GM18870 (cell line): ENCODE measurements around the gene POLR2B.
"Not testable (repeated sequence)": the region's sequence is repeated elsewhere in the genome, so short reads cannot be mapped to it uniquely, and the experiment has no call there.

Source experiments
- ATAC-seq: cut with Tn5 transposase; IDR thresholded peaks from one replicate; pipeline ENCODE4 v1.9.1; 2021; ENCODE audit warnings: moderate library complexity; ENCODE audit not compliant: unreplicated experiment

Gene POLR2B

DNA sequence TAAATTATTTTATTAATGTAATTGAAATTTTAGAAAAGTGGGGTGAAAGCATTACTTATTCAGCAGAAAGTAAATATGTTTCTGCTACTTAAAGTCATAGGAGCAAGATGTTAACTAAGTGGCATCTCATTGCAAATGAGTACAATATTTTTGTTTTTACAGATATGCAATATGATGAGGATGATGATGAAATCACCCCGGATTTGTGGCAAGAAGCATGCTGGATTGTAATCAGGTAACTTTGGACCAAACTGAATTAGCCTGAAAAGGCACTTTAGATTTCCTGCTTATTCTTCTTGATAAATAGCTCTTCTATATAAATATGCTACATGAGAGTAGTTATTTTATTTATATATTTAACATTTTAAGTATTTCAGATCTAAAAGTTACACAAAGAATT, 7.5 kb downstream of the POLR2B start:
- no peak for ATAC-seq

DNA sequence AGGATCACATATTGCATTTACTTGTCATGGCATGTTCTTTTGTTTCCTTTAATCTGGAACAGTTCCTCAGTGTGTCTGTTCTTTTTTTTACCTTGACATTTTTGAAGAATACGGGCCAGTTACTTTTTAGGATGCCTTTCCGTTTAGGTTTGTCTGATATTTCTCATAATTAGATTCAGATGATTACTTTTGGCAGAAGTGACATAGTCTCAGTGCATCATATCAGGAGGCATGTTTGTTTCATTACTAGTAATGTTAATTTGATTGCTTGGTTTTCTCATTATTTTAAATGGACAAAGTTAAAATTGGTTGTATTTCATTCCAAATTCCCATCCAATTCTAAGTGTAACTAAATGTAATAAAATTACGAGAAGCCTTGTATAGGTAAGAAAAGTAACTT, 8.3 kb downstream of the POLR2B start:
- no peak for ATAC-seq

DNA sequence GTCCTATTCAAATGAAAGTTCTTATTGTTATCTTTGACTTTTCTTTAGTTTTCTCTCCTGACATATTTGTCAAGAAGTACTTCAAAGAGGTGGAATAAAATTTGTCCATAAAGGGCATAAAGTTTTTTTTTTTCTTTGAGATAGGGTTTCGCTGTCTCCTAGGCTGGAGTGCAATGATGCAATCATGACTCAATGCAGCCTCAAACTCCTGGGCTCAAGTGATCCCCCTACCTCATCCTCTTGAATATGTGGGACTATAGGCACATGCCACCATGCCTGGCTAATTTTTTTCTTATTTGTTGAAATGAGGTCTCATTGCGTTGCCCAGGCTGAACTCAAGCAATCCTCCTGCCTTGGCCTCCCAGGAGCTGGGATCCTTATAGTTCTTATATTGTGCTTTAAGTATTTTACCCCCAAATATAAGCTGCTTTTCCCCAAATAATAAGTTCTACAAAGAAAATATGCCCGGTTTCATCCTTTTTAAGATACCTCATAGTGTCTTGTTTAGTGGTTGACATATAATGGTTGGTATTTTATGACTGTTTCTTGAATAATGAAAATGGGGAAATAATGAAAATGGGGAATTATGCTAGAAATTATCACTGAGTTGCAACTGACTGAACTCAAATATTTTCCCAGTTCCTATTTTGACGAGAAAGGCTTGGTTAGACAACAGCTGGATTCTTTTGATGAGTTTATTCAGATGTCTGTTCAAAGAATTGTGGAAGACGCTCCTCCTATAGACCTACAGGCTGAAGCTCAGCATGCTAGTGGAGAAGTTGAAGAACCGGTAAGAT, 11.6 kb downstream of the POLR2B start:
- no peak for ATAC-seq

DNA sequence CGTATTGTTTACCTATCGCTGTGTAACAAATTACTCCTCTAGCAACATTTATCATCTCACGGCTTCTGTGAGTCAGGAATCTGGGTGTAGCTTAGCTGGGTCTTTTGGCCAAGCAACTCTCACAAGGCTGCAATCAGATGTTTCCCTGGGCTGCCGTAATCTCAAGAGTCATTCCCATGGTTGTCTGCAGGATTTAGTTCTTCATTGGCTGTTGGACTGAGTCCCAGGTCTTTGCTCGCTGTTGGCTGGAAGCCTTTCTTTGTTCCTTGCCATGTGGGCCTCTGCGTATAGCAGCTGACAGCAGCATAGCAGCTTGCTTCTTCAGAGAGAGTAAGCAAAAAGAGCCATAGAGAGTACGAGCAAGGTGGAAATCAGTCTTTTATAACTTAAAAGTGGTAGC, 16.8 kb downstream of the POLR2B start:
- ATAC-seq: no peak

DNA sequence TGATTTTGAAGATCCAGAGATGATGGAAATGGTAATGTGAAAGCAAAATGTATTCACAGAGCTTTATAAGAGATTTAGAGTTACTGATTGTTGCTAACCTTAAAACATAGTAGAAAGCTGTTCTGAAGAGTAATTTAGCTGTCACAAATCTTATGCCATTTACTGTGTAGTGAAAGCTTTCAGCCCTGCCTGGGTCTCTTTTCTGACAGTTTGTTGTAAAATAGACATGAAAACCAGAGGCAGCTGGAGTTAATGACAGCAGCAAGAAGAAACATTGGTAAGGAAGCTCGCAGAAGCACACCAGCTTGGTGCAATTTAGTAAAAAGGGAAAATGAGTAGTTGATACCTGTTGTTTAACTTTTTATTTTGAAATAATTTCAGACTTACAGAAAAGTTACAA, 21.1 kb downstream of the POLR2B start:
- ATAC-seq: no peak

DNA sequence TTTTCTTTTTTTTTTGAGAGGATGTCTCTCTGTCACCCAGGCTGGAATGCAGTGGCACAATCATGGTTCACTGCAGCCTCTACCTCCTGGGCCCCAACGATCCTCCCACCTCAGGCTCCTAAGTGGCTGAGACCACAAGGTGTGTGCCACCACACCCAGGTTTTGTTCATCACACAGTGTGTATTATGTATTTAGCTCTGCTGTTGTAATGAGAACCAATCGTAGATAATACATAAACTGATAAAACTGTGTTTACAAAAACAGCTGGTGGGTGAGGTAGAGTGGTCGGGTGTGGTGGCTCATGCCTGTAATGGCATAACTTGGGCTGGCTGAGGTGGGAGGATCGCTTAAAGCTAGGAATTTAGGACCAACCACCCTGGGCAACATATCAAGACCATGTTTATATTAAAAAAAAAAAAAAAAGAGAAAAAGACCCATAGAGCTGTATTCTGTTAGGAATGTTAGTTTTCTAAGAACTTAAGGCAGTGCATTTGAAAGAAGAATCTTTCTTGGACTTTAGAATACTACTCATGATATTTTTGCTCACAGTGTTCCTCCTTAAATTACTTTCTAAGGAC, 34.9 kb downstream of the POLR2B start:
- ATAC-seq: no peak

DNA sequence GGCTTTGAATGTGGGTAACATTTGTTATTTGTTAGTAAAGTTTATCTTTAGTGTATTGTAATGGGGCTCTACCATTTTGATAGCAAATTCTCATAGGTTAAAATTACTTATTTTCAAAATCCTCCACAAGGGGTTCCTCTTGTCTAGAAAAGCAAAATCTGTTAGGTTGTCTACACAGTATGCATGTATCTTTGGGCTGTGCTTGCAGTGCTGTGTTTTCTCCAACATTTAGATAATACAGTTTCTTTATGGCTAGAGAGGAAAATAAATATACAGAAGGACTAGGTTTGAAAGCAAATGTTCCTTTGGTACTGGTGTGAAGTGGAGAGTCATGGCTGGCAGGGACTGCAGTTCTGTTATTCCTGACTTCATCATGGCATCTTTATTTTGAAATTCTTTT, 40.3 kb downstream of the POLR2B start:
- ATAC-seq: no peak

DNA sequence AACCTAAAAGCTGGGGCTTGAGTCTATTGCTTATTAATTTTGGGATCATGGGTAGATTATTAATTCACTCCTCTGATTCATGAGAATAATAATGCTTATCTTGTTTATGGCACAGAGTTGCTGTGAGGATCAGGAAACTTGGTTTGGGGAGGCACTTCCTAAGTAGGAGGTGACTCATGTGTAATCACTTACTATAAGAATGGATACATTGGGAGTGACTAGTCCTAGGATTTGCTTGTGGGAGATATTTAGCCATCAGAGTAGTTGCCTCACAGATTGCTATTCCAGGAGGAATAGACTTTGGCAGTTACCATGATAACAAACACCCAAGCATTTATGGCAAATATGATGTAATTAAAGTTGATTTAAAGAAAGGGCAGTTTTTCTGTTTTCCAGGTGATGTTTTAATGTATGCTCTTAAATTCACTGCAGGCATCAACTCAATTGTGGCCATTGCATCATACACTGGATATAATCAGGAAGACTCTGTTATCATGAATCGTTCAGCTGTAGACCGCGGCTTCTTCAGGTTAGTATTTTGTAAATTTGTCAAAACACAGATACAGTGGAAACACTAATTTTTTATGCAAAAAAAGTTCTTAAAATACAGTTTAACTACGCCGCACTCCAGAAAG, 41.9 kb downstream of the POLR2B start:
- ATAC-seq: no peak

DNA sequence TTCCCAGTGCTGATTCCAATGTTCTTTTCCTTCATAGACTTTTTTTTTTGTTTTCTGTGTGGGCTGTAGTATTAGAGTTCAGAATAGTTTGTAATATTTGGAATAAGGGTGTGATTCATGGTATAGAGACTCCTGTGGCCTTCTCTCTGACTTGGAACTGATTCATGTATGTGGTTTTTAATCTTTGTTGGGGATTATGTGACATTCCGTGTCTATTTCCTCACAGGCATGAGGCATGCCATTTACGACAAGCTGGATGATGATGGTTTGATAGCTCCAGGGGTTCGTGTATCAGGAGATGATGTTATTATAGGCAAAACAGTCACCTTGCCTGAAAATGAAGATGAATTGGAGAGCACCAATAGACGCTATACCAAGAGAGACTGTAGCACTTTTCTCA, 44.4 kb downstream of the POLR2B start:
- no peak for ATAC-seq

DNA sequence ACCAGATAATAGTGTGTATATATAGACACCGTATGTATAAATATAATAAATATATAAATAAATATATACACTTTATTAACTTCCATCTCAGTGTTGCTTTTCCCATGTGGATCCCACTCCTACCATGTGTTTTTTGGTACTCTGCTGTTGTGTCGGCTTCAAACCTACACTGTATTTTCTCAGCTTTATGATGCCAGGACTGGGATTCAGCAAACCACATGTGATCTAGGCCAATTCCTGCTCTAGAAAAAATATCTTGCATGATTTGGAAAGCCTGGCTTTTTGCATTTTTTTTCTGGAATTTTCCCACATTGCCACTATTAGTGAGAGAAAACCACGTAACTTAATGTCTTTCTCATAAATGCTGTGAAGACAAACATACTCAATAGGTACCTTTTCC, 55.8 kb downstream of the POLR2B start:
- no peak for ATAC-seq

DNA sequence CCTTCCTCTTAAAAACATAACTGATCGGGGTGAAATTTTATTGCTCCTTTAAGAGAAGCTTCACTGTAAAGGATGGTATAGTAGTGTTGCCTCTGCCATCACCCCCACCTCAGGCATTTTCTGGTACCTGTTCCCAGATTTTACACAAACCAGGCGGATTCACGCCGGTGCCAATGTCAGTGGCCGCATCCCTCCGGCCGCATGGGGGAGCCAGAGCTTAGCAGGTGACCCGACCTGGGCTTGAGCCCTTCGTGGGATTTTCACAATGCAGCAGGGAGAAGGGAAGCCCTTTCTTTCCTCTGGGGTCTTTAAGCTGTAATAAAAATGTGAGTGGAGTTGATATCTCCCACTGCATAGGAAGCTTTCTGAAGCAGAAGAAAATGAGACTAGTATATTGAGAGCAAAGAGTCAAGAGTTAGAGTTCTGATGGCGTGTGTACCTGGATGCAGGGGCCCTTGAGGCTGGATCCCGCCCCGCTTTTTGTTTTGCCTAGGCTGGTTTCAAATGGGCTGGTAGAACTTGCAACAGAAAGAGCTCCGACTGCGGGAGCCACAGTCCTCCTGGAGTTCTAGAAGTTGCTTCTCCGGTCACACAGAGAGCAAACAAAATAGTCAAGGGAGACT, 59.4 kb downstream of the POLR2B start:
- ATAC-seq: no peak

DNA sequence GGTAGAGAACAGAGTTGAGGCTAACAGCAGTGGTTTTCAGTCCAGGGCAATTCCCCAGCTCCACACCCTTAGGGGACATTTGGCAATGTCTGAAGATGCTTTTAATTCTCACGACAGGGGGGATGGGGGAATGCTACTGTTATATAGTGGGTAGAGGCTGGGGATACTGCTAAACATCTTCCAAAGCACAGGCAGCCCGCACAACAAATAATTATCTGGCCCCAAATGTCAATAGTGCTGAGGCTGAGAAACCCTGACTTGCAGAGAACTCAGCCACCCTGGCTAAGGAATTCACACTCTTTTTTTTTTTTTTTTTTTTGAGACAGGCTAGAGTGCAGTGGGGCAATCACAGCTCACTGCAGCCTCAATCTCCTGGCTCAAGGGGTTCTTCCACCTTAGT, 60.6 kb downstream of the POLR2B start:
- ATAC-seq: no peak

DNA sequence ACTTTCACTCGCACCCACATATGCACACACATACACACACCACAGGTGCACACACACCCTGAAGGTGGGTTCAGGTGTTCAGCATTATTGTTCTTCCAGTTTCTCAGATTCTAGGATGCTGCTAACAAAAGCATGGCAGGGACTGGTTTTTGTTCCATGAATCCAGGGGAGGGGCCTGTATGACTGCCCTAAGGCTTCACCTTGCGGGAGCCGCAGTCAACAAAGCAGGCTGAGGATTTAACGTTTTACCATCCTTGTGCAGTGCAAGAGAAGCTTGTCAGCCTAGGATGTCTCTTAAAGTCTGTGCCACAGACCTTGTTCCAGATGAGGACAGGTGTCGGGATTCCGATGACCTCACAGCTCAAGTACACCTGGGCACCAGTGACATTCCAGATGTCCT, 61.8 kb downstream of the POLR2B start:
- ATAC-seq: no peak

DNA sequence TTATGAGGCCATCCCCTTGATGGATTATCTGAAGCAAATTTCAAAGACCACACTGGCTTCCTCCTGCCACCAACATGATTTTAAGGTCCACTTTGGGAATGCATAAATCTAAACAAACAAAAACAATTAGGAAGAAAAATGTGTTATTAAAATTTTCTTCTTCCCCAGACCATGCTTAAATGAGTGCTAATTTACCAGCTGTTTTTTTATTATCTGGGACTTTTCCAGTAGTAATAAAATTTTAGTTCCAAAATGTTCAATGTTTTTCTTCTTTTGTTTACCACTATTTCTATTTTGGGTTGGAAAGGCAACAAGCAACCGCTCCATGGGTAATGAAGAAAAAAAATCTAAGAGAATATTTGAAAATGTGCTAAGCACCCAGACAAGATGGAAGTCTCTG, 62.3 kb downstream of the POLR2B start:
- no peak for ATAC-seq

DNA sequence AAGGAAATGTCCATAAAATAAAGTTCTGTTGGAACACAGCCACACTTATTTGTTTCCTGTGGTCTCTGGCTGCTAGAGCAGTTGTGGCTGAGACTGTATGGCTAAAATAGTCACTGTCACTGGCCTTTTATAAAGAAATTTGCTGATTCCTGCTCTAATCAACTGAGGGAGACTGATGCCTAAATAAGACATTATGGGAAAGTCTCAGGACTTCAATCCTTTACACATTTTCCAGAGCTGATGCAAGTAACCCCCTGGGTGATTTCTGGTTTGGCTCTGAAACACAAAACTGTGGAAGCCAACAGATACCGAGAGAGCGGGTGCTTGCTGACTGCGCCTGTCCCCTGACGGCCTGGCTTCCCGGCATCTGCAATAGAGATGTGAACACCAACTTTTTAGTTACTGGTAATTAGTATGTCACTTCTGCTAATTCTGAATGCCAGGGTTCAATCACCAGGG, 64.0 kb downstream of the POLR2B start:
- ATAC-seq: no peak

DNA sequence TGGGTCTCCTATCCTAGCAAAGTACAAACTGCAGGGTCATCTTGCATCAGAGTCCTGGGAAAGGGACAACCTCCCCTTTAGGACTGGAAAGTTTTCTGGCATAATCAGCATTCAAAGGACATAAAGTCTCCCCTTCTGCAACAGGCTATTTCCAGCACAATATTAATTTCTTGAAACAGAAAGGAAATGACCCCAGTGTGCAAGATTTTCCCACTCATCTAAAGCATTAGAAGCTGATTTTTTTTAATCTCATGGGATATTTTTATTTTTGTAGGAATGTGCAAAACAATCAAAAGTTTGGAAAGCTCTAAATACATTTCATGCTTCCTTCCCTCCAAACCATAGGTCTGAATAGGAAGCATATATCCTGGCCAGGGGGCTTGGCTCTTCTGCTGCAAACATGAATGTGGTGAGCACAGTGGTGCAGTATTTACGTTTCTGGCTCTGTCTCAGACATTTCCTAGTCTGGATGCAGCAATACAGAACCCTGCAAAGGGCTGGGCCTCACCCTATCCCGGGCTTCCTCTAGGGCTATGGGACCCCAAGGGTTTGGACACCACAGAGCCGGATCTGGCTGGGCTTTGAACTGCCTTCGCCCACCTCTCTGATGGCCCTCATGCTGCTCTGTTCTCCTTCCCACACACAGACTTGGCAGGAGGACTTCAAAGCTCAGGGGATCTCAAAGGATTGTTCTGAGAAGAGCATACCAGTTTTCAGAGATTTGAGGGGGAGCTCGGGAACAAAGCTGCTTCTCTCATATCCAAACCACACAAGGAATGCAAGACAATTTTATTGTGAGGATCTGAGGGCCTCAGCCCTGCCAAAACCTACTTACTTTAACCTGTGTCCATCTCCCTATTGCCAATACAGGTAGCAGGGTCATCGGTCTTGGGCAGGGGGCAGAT, 64.9 kb downstream of the POLR2B start:
- ATAC-seq: no peak

DNA sequence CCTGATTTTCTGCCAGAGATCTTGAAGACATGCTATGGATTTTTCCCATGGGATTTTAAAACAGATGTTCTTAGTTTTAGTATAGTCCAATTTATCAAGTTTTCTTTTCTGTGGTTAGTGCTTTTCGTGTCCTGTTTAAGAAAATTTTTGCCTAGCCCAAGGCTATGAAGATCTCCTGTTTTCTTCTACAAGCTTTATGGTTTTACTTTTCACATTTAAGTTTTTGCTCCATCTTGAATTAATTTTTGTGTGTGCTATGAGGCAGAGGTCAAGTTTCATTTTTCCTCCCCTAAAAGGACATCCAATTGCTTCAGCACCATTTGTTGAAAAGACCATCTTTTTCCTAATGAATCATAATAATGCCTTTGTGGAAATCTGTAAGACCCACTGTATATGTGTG, 65.6 kb downstream of the POLR2B start:
- ATAC-seq: no peak

DNA sequence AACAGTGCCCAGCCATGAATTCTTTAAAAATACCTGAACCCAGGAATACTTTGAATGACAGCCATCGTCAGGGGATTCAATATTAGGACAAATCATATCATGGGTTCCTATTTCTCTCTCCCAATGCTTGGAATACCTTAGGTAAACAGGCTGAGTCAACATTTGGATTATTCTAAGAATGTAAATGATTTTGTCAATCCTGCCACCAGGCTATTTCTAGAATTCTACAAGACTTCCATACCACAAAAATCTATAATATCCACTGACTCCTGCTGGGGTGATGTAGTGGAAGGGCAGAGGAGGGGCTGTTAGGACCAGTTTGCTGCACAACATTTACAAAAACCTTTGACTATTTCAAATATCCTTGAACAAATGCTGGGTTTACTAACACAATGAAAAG, 66.3 kb downstream of the POLR2B start:
- no peak for ATAC-seq

DNA sequence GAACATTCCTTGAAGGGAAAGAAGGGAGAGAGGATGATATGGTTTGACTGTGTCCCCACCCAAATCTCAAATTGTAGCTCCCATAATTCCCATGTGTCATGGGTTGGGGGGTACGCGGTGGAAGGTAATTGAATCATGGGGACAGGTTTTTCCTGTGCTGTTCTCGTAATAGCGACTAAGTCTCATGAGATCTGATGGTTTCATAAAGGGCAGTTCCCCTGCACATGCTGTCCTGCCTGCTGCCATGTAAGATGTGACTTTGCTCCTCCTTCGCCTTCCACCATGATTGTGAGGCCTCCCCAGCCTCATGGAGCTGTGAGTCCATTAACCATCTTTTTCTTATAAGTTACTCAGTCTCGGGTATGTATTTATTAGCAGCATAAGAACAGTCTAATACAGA, 68.3 kb downstream of the POLR2B start:
- not testable (repeated sequence) for ATAC-seq

DNA sequence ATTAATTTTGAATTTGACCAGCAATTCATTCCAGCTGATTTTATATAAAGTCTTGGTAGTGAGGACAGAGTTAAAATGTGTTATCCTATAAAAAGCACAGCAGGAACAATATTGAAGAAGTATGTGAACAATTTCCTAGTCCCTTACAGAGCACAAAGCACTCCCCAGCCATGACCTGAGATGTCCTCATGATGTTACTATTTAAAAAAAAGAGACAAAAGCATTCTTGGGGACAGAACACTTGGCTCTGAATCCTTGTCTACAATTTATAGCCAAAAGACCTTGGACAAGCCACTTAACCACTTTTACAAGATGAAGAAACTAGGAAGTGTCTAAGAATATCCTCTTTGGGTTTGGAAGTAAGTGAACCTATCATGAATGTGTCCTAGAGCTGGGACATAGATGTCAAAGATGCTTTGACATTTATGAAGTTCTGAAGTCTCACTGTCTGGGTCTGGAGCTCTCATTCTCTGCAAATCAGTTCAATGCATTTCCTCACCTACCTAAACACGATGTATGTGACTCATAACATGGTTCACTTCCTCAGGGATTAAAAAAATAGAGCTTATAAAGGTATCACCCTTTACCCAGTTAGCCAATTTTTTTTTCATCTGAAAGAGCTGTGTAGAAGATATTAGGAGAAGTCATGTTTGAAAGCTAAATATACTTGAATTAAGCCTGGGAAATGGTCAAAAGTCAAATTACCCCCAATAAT, 70.1 kb downstream of the POLR2B start:
- no peak for ATAC-seq
